HepG2 (cell line): ENCODE results near the gene F2RL3. TPM values are rescaled to one million over a fixed set of nuclear protein-coding genes. Genes with fewer than 3 reads are reported as not detected.

Experiments
- ATAC-seq: fragments of 200-7000 bp; cut with Tn5 transposase; 3 replicates; pipeline ENCODE4 v1.9.1; 2020; ENCODE audit warnings: mild to moderate bottlenecking, moderate library complexity
- BruUV-seq: library from RNA; stranded (reverse); fragments of 400-500 nt; replicated peaks from 2 replicates; lab custom pipeline; 2021; lab: Mats Ljungman, UMichigan
- CTCF ChIA-PET: fragments of 300-600 bp; formaldehyde crosslinking; extraction: SDS; loops from one replicate; lab custom pipeline; 2021; ENCODE audit warnings: low total read pairs, inconsistent platforms, low intra/inter-chr PET ratio; lab: Yijun Ruan, JAX
- POLR2A ChIA-PET: fragments of 350-600 bp; sonication (Branson Sonifier 250); formaldehyde crosslinking; loops from one replicate; lab custom pipeline; 2020; ENCODE audit warnings: antibody characterized with exemption, inconsistent platforms; lab: Yijun Ruan, JAX
- DNase-seq: peaks from one replicate; pipeline ENCODE4 v3.0.0-alpha.2; 2015; ENCODE audit warnings: low spot score
- FAIRE-seq: peaks from 3 replicates; lab custom pipeline; 2011; peaks lifted over from hg19 to GRCh38; lab: Jason Lieb, UNC
- H2AFZ ChIP-seq: one replicate; pipeline ENCODE4 v1.6.1; 2011; ENCODE audit warnings: low read length, inconsistent platforms
- H3K27ac ChIP-seq: fragments of 300-600 bp; 3 replicates; pipeline ENCODE4 v1.8.0; 2011; ENCODE audit warnings: mixed run types, mild to moderate bottlenecking, mixed read lengths, low read length, inconsistent platforms; ENCODE audit not compliant: insufficient read depth; ENCODE audit errors: extremely low read length
- H3K27me3 ChIP-seq, 2 experiments: fragments of 200-600 bp in 1 of 2; 2 replicates in 1 of 2; 3 replicates in 1 of 2; pipeline versions ENCODE4 v1.6.0 to v1.8.0; 2011; ENCODE audit warnings: low read length in 2 of 2, mild to moderate bottlenecking in 2 of 2, moderate library complexity in 2 of 2, inconsistent platforms in 1 of 2; ENCODE audit not compliant: insufficient read depth in 2 of 2, control insufficient read depth in 1 of 2
- H3K36me3 ChIP-seq, 2 experiments: fragments of 200-600 bp in 1 of 2; replicated peaks in 1 of 2; 2 replicates in 1 of 2; 3 replicates in 1 of 2; pipeline versions ENCODE4 v1.5.1 to v1.8.0; 2011; ENCODE audit warnings: low read length in 2 of 2, inconsistent platforms in 1 of 2; ENCODE audit not compliant: insufficient read depth in 2 of 2, control insufficient read depth in 1 of 2
- H3K4me1 ChIP-seq: 2 replicates; pipeline ENCODE4 v1.5.1; 2012; ENCODE audit warnings: low read length, inconsistent platforms; ENCODE audit not compliant: insufficient read depth
- H3K4me2 ChIP-seq: 2 replicates; pipeline ENCODE4 v1.6.0; 2011; ENCODE audit warnings: low read depth, low read length, inconsistent platforms
- H3K4me3 ChIP-seq, 3 experiments: fragments of 200-600 bp in 1 of 3; sonication (generic), shearing (Covaris generic) in 1 of 3; replicated peaks in 1 of 3; 2 replicates each; pipeline ENCODE4 v1.5.1; 2011 to 2016; ENCODE audit warnings: low read length in 3 of 3, inconsistent platforms in 2 of 3, low read depth in 2 of 3, mild to moderate bottlenecking in 2 of 3, control low read depth in 1 of 3, mixed read lengths in 1 of 3; ENCODE audit not compliant: insufficient read depth in 1 of 3
- H3K79me2 ChIP-seq: one replicate; pipeline ENCODE4 v1.6.1; 2011; ENCODE audit warnings: low read length, inconsistent platforms; ENCODE audit not compliant: insufficient read depth
- H3K9ac ChIP-seq: 2 replicates; pipeline ENCODE4 v1.6.0; 2011; ENCODE audit warnings: mild to moderate bottlenecking, low read depth, low read length, inconsistent platforms; ENCODE audit not compliant: insufficient read depth
- H3K9me3 ChIP-seq: 2 replicates; pipeline ENCODE4 v1.5.1; 2012; ENCODE audit warnings: mild to moderate bottlenecking, low read length
- H4K20me1 ChIP-seq: 2 replicates; pipeline ENCODE4 v1.6.0; 2011; ENCODE audit warnings: inconsistent platforms, mild to moderate bottlenecking, low read length, moderate library complexity; ENCODE audit not compliant: insufficient read depth
- DNMT3B ChIP-seq: conservative IDR thresholded peaks from 2 replicates; pipeline ENCODE4 v1.6.1; 2016; ENCODE audit warnings: missing biosample characterization, control low read depth
- FOXO1 ChIP-seq: sonication (generic); formaldehyde crosslinking; IDR thresholded peaks from 2 replicates; pipeline ENCODE4 v1.4.0; 2020; ENCODE audit warnings: missing genetic modification reagents
- HNF4G ChIP-seq, 2 experiments: sonication (generic) in 1 of 2; formaldehyde crosslinking in 1 of 2; IDR thresholded peaks; 2 replicates each; pipeline versions ENCODE4 v1.4.0 to v1.6.1; 2011 to 2020; ENCODE audit warnings: borderline replicate concordance in 2 of 2, low read depth in 2 of 2, mild to moderate bottlenecking in 2 of 2, low read length in 1 of 2, missing genetic modification reagents in 1 of 2, moderate library complexity in 1 of 2
- HNRNPH1 ChIP-seq: fragments of 200-400 bp; formaldehyde crosslinking; optimal IDR thresholded peaks from 2 replicates; pipeline ENCODE3; 2017; ENCODE audit warnings: mild to moderate bottlenecking, low read depth, low read length
- HNRNPL ChIP-seq: fragments of 200-400 bp; formaldehyde crosslinking; IDR thresholded peaks from 2 replicates; pipeline ENCODE4 v1.6.1; 2017; ENCODE audit warnings: mild to moderate bottlenecking, low read depth, low read length
- RNF2 ChIP-seq: fragments of 450-650 bp; conservative IDR thresholded peaks from 2 replicates; pipeline ENCODE4 v1.6.1; 2016; ENCODE audit warnings: low read depth
- SATB2 ChIP-seq: sonication (generic); formaldehyde crosslinking; IDR thresholded peaks from 2 replicates; pipeline ENCODE4 v1.5.0; 2020; ENCODE audit warnings: missing genetic modification reagents
- TOE1 ChIP-seq: sonication (generic); formaldehyde crosslinking; IDR thresholded peaks from 2 replicates; pipeline ENCODE4 v1.4.0; 2020; ENCODE audit warnings: mild to moderate bottlenecking, missing genetic modification reagents
- ZNF616 ChIP-seq: sonication (generic); formaldehyde crosslinking; IDR thresholded peaks from 2 replicates; pipeline ENCODE4 v1.5.0; 2020; ENCODE audit warnings: low read depth, mild to moderate bottlenecking, missing genetic modification reagents
- WGBS: methylation state at CpG from one replicate; pipeline ENCODE4 v1.1.6; 2017; ENCODE audit warnings: low lambda C conversion rate; 5-methylcytosine and 5-hydroxymethylcytosine counted together
- in situ Hi-C: cut with HindIII; loops from 2 replicates; pipeline ENCODE4 v1.10.0; 2017; ENCODE audit warnings: low pct_unique_long_range_greater_than_20kb; ENCODE audit not compliant: extremely low pct_ligation_motif_present
- intact Hi-C: fragments of 100-400 bp; cut with micrococcal nuclease; formaldehyde crosslinking; loops from one replicate; pipeline ENCODE4 v1.10.0; 2022; ENCODE audit not compliant: unreplicated experiment
- polyA plus RNA-seq, 8 experiments: library from polyadenylated mRNA; depleted of rRNA in 3 of 8; stranded (reverse) in 7 of 8; unstranded in 1 of 8; fragments of >200 nt; fragmentation: Illumina TruSeq in 4 of 8; extraction: Trizol in 4 of 8; gene quantifications; 2 replicates each; pipeline versions ENCODE4 v1.2.1 to v1.2.3, GENCODE V29; 2011 to 2016; ENCODE audit warnings: low read depth in 4 of 8, missing spikeins in 1 of 8, mixed read lengths in 1 of 8; ENCODE audit not compliant: insufficient read depth in 1 of 8
- total RNA-seq, 5 experiments: library from RNA; depleted of rRNA; stranded (reverse); fragments of >200 nt; fragmentation: Illumina TruSeq; extraction: Trizol; gene quantifications; 2 replicates each; pipeline ENCODE4 v1.2.3, GENCODE V29; 2016; ENCODE audit warnings: low read depth in 1 of 5
- TF ChIP-seq, protein P1 (sequence below): sonication (generic); formaldehyde crosslinking; IDR thresholded peaks from 2 replicates; pipeline ENCODE4 v1.5.0; 2020; ENCODE audit warnings: mild to moderate bottlenecking, missing genetic modification reagents, borderline replicate concordance

Gene F2RL3
- total and polyA plus RNA-seq, 2 of the 13 experiments (the other 11 are each of a cell fraction or from before 2014, with no cell fraction given): not detected

DNA sequence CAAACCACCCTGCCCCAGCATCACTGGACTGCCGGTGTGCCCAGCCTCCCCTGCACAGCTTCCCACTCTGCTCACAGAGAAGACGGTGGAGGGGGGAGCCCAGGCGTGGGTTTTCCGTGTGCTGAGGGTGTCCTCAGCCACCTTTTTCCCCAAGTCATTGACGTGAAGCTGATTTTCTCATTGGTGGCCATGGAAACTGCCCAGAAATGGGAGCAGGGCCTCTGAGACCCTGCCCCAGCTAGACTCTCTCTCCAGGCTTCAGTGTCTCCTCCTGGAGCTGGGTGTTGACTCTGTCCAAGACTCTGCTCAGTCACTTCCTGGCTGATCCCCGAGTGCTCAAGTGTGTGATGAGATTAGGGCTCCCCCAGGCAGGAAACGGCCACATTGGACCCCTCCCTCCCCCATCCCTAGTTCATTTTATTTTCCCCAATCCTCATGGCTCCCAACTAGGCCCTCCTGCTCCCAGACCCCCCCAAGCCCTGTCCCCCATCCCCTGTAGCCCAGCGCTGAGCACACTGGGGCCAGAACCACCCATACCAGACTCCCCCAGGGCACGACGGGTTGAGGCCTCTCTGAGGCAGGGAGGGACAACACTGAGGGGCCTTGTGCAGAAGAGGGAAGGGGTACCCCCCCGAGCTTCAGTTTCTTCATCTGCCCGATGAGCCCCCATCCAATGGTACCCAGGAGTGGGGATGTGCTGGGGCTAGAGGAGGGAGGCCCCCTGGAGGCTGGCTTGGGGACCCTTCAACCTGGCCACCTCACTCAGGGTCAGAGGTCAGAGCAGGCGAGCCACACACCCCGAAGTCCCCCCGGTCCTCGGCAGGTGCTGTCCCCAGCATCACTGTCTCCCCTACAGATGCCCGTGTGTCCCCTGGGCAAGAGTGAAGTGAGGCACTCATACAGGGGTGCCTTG is 1.2 kb upstream of the F2RL3 start:
- no peak for ATAC-seq
- Histone ChIP-seq H3K4me1 (peaks cover 32% of the 10 kb centered on the region), H4K20me1 (no peaks in the 10 kb centered on the region), H3K4me3 (no peak overlapping the region), H3K27me3 (peaks cover 0 to 8% of the 10 kb centered on the region in 2 experiments; a peak in 2 of 5 replicates), H3K9me3 (peaks cover 6% of the 10 kb centered on the region; the same call in 1 of the 2 replicates), H3K9ac (no peak overlapping the region), H3K4me2 (no peak overlapping the region), H3K36me3 (no peaks in the 10 kb centered on the region), H3K27ac (no peak overlapping the region), H3K79me2 (no peaks in the 10 kb centered on the region), H2AFZ (no peak overlapping the region)
- in situ Hi-C loops: no loop called here
- FAIRE-seq: no peak
- ChIA-PET CTCF (no interaction called here), POLR2A (no interaction called here)
- BruUV-seq: no TSS peak
- no peak for DNase-seq
- intact Hi-C loops: no loop called here
- WGBS: 53% methylated on average over 10 of the region's 17 CpGs
- TF ChIP-seq, protein P1, sequence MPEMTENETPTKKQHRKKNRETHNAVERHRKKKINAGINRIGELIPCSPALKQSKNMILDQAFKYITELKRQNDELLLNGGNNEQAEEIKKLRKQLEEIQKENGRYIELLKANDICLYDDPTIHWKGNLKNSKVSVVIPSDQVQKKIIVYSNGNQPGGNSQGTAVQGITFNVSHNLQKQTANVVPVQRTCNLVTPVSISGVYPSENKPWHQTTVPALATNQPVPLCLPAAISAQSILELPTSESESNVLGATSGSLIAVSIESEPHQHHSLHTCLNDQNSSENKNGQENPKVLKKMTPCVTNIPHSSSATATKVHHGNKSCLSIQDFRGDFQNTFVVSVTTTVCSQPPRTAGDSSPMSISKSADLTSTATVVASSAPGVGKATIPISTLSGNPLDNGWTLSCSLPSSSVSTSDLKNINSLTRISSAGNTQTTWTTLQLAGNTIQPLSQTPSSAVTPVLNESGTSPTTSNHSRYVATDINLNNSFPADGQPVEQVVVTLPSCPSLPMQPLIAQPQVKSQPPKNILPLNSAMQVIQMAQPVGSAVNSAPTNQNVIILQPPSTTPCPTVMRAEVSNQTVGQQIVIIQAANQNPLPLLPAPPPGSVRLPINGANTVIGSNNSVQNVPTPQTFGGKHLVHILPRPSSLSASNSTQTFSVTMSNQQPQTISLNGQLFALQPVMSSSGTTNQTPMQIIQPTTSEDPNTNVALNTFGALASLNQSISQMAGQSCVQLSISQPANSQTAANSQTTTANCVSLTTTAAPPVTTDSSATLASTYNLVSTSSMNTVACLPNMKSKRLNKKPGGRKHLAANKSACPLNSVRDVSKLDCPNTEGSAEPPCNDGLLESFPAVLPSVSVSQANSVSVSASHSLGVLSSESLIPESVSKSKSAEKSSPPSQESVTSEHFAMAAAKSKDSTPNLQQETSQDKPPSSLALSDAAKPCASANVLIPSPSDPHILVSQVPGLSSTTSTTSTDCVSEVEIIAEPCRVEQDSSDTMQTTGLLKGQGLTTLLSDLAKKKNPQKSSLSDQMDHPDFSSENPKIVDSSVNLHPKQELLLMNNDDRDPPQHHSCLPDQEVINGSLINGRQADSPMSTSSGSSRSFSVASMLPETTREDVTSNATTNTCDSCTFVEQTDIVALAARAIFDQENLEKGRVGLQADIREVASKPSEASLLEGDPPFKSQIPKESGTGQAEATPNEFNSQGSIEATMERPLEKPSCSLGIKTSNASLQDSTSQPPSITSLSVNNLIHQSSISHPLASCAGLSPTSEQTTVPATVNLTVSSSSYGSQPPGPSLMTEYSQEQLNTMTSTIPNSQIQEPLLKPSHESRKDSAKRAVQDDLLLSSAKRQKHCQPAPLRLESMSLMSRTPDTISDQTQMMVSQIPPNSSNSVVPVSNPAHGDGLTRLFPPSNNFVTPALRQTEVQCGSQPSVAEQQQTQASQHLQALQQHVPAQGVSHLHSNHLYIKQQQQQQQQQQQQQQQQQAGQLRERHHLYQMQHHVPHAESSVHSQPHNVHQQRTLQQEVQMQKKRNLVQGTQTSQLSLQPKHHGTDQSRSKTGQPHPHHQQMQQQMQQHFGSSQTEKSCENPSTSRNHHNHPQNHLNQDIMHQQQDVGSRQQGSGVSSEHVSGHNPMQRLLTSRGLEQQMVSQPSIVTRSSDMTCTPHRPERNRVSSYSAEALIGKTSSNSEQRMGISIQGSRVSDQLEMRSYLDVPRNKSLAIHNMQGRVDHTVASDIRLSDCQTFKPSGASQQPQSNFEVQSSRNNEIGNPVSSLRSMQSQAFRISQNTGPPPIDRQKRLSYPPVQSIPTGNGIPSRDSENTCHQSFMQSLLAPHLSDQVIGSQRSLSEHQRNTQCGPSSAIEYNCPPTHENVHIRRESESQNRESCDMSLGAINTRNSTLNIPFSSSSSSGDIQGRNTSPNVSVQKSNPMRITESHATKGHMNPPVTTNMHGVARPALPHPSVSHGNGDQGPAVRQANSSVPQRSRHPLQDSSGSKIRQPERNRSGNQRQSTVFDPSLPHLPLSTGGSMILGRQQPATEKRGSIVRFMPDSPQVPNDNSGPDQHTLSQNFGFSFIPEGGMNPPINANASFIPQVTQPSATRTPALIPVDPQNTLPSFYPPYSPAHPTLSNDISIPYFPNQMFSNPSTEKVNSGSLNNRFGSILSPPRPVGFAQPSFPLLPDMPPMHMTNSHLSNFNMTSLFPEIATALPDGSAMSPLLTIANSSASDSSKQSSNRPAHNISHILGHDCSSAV (CRISPR knock-in tag): no peak
- TF ChIP-seq ZNF616 (CRISPR knock-in tag) (no peak), HNRNPH1 (no peak), RNF2 (no peak), HNRNPL (no peak), HNF4G (IDR thresholded peaks at IDR 0.05; ENCODE audit: borderline replicate concordance, low read depth, low read length) (no peak), HNF4G (CRISPR knock-in tag; IDR thresholded peaks at IDR 0.05; ENCODE audit: borderline replicate concordance, low read depth) (no peak), FOXO1 (CRISPR knock-in tag) (no peak), TOE1 (CRISPR knock-in tag) (no peak), DNMT3B (CRISPR knock-in tag) (no peak), SATB2 (CRISPR knock-in tag) (no peak)
